Endodermal cell (in vitro differentiated cells): ENCODE measurements around the gene WAPL. TPM values are rescaled to one million over a fixed set of nuclear protein-coding genes. Genes with fewer than 3 reads are reported as not detected.

ENCODE experiments used
- DNase-seq: peaks from one replicate; pipeline ENCODE4 v3.0.0-alpha.2; 2017
- H3K27ac ChIP-seq: 2 replicates; pipeline ENCODE4 v1.5.1; 2013; ENCODE audit warnings: mild to moderate bottlenecking, low read depth, low read length, moderate library complexity
- H3K27me3 ChIP-seq: 2 replicates; pipeline ENCODE4 v1.6.1; 2013; ENCODE audit warnings: mild to moderate bottlenecking, low read length, moderate library complexity; ENCODE audit not compliant: insufficient read depth, control insufficient read depth, poor library complexity, severe bottlenecking
- H3K36me3 ChIP-seq: 2 replicates; pipeline ENCODE4 v1.7.0; 2013; ENCODE audit warnings: mild to moderate bottlenecking, low read length, moderate library complexity; ENCODE audit not compliant: control insufficient read depth, insufficient read depth
- H3K4me1 ChIP-seq: one replicate; pipeline ENCODE4 v1.7.0; 2013; ENCODE audit warnings: low read length; ENCODE audit not compliant: control insufficient read depth, insufficient read depth
- H3K4me3 ChIP-seq: 2 replicates; pipeline ENCODE4 v1.5.1; 2013; ENCODE audit warnings: mild to moderate bottlenecking, low read length, moderate library complexity
- H3K9ac ChIP-seq: 2 replicates; pipeline ENCODE4 v1.6.1; 2013; ENCODE audit warnings: mild to moderate bottlenecking, low read length, moderate library complexity; ENCODE audit not compliant: poor library complexity, severe bottlenecking; ENCODE audit errors: extremely low read depth
- H3K9me3 ChIP-seq: 2 replicates; pipeline ENCODE4 v1.6.1; 2013; ENCODE audit warnings: mild to moderate bottlenecking, low read length, moderate library complexity; ENCODE audit not compliant: control insufficient read depth
- H3K27ac Mint-ChIP-seq: 2 replicates; pipeline ENCODE4 v1.8.0; 2020; ENCODE audit warnings: mixed read lengths
- H3K27me3 Mint-ChIP-seq: 2 replicates; pipeline ENCODE4 v1.8.0; 2021; ENCODE audit warnings: mild to moderate bottlenecking, mixed read lengths; ENCODE audit not compliant: insufficient read depth
- H3K36me3 Mint-ChIP-seq: 2 replicates; pipeline ENCODE4 v1.8.0; 2020; ENCODE audit warnings: low read depth, mixed read lengths
- H3K4me1 Mint-ChIP-seq: 2 replicates; pipeline ENCODE4 v1.8.0; 2020; ENCODE audit warnings: mixed read lengths
- H3K4me3 Mint-ChIP-seq: 2 replicates; pipeline ENCODE4 v1.8.0; 2020; ENCODE audit warnings: mild to moderate bottlenecking, moderate library complexity, mixed read lengths
- H3K9me3 Mint-ChIP-seq: 2 replicates; pipeline ENCODE4 v1.8.0; 2020; ENCODE audit warnings: mild to moderate bottlenecking, mixed read lengths
- CTCF ChIP-seq: fragments of 200-600 bp; sonication (generic); conservative IDR thresholded peaks from 2 replicates; pipeline ENCODE4 v1.5.0; 2021; ENCODE audit warnings: antibody characterized with exemption, mild to moderate bottlenecking
- WGBS, 2 experiments: methylation state at CpG; one replicate each; pipeline versions ENCODE4 v1.1.5 to v1.1.7; 2013; ENCODE audit warnings: missing lambda C conversion rate in 2 of 2, mixed read lengths in 1 of 2; ENCODE audit not compliant: insufficient coverage in 1 of 2, insufficient read length in 1 of 2; 5-methylcytosine and 5-hydroxymethylcytosine counted together
- total RNA-seq, 2 donors: library from RNA; stranded (reverse); fragmentation: NEBNext Ultra II Directional in 1 of 2; extraction: Animal tissue kit (Norgen Biotek cat#: 25700) in 1 of 2; gene quantifications; 2 replicates in 1 of 2; 3 replicates in 1 of 2; pipeline ENCODE4 v1.2.1, GENCODE V29; 2021

The WAPL gene
- total RNA-seq, 2 donors from 2014 or later, result 48.0 to 54.1 TPM

GRCh38 chr10:86446440-86446839 lies 75.2 kb downstream of the WAPL start:
- H3K4me1 ChIP-seq, result no peaks in the 10 kb centered on the region
- H3K36me3 ChIP-seq, result peaks cover 99% of the 10 kb centered on the region
- Mint-ChIP-seq H3K4me3 (no peak overlapping the region), H3K36me3 (peaks cover 86% of the 10 kb centered on the region), H3K4me1 (peaks cover 4% of the 10 kb centered on the region), H3K27ac (no peak overlapping the region), H3K27me3 (no peaks in the 10 kb centered on the region), H3K9me3 (no peaks in the 10 kb centered on the region)
- TF ChIP-seq CTCF, result no peak
- no peak for DNase-seq
- WGBS, 2 experiments, result 100% methylated on average over 1 of the region's 1 CpG; no CpG with 5 or more reads in 1 of the 2 experiments
- H3K9ac ChIP-seq, result no peak overlapping the region
- no peaks in the 10 kb centered on the region for H3K27me3 ChIP-seq
- no peak overlapping the region for H3K27ac ChIP-seq
- no peak overlapping the region for H3K4me3 ChIP-seq
- no peaks in the 10 kb centered on the region for H3K9me3 ChIP-seq

- Mint-ChIP-seq H3K4me1 (peaks cover 12% of the 10 kb centered on the region), H3K9me3 (no peaks in the 10 kb centered on the region), H3K4me3 (no peak overlapping the region), H3K36me3 (peaks cover 83% of the 10 kb centered on the region), H3K27ac (no peak overlapping the region), H3K27me3 (no peaks in the 10 kb centered on the region)
- WGBS, 2 experiments, result 58 to 87% methylated on average over 2 to 6 of the region's 6 CpGs
- no peak for DNase-seq
- Histone ChIP-seq H3K9me3 (no peaks in the 10 kb centered on the region), H3K9ac (no peak overlapping the region), H3K4me1 (no peaks in the 10 kb centered on the region), H3K27ac (no peak overlapping the region), H3K36me3 (peaks cover 96% of the 10 kb centered on the region), H3K27me3 (no peaks in the 10 kb centered on the region), H3K4me3 (no peak overlapping the region)
- TF ChIP-seq CTCF, result no peak
Measured at GRCh38 chr10:86443936-86444335, 77.7 kb downstream of the WAPL start.

- H3K27ac ChIP-seq, result no peak overlapping the region
Measured at GRCh38 chr10:86443069-86443468, 78.5 kb downstream of the WAPL start.

More at GRCh38 chr10:86443069-86443468, 78.5 kb downstream of the WAPL start:
- 100% methylated on average over 2 of the region's 2 CpGs; no CpG with 5 or more reads in 1 of the 2 experiments for WGBS, 2 experiments
- H3K36me3 ChIP-seq, result peaks cover 96% of the 10 kb centered on the region
- H3K9me3 Mint-ChIP-seq, result no peaks in the 10 kb centered on the region
- no peak overlapping the region for H3K4me3 Mint-ChIP-seq
- no peak overlapping the region for H3K9ac ChIP-seq
- H3K4me1 Mint-ChIP-seq, result peaks cover 14% of the 10 kb centered on the region
- H3K9me3 ChIP-seq, result no peaks in the 10 kb centered on the region
- no peak overlapping the region for H3K27ac Mint-ChIP-seq
- peaks cover 77% of the 10 kb centered on the region for H3K36me3 Mint-ChIP-seq
- TF ChIP-seq CTCF, result no peak
- H3K4me3 ChIP-seq, result no peak overlapping the region
- DNase-seq, result no peak
- H3K27me3 ChIP-seq, result no peaks in the 10 kb centered on the region
- no peaks in the 10 kb centered on the region for H3K4me1 ChIP-seq
- no peaks in the 10 kb centered on the region for H3K27me3 Mint-ChIP-seq
